Neural progenitor cell (in vitro differentiated cells): ENCODE data around the gene ANGEL1. TPM values are rescaled to one million over a fixed set of nuclear protein-coding genes. Genes with fewer than 3 reads are reported as not detected.

Experiments used
- DNase-seq: peaks from one replicate; pipeline ENCODE4 v3.0.0-alpha.2; 2016; ENCODE audit warnings: low spot score
- H2AFZ ChIP-seq: fragments of 200-600 bp; sonication (generic); replicated peaks from 2 replicates; pipeline ENCODE4 v1.6.1; 2016; ENCODE audit warnings: antibody characterized with exemption
- H3F3A ChIP-seq: fragments of 200-600 bp; sonication (generic); 2 replicates; pipeline ENCODE4 v1.6.1; 2016; ENCODE audit warnings: antibody characterized with exemption, low read depth
- H3K27ac ChIP-seq: fragments of 200-600 bp; sonication (generic); 2 replicates; pipeline ENCODE4 v1.5.1; 2016; ENCODE audit warnings: mild to moderate bottlenecking
- H3K27me3 ChIP-seq: fragments of 200-600 bp; sonication (generic); 2 replicates; pipeline ENCODE4 v1.6.1; 2016; ENCODE audit warnings: mild to moderate bottlenecking, moderate library complexity
- H3K36me3 ChIP-seq: fragments of 200-600 bp; sonication (generic); 2 replicates; pipeline ENCODE4 v1.5.1; 2016
- H3K4me1 ChIP-seq: fragments of 200-600 bp; sonication (generic); 2 replicates; pipeline ENCODE4 v1.6.1; 2016; ENCODE audit warnings: mixed run types
- H3K4me2 ChIP-seq: fragments of 200-600 bp; sonication (generic); 2 replicates; pipeline ENCODE4 v1.6.1; 2016
- H3K4me3 ChIP-seq: fragments of 200-600 bp; sonication (generic); 2 replicates; pipeline ENCODE4 v1.5.1; 2016
- H3K79me2 ChIP-seq: fragments of 200-600 bp; sonication (generic); 2 replicates; pipeline ENCODE4 v1.6.1; 2016; ENCODE audit warnings: low read depth
- H3K9ac ChIP-seq: fragments of 200-600 bp; sonication (generic); 2 replicates; pipeline ENCODE4 v1.6.1; 2016
- H3K9me3 ChIP-seq: fragments of 200-600 bp; sonication (generic); 2 replicates; pipeline ENCODE4 v1.5.1; 2016; ENCODE audit warnings: low read depth
- H4K20me1 ChIP-seq: fragments of 200-600 bp; sonication (generic); 2 replicates; pipeline ENCODE4 v1.6.1; 2016; ENCODE audit warnings: low read depth
- H3K27ac Mint-ChIP-seq: 3 replicates; pipeline ENCODE4 v1.8.0; 2021; ENCODE audit warnings: mixed read lengths
- H3K27me3 Mint-ChIP-seq: 2 replicates; pipeline ENCODE4 v1.8.0; 2022; ENCODE audit warnings: low read depth, mild to moderate bottlenecking, inconsistent platforms, moderate library complexity, mixed read lengths; ENCODE audit not compliant: insufficient read depth
- H3K36me3 Mint-ChIP-seq: 3 replicates; pipeline ENCODE4 v1.8.0; 2021; ENCODE audit warnings: mixed read lengths
- H3K4me1 Mint-ChIP-seq: 3 replicates; pipeline ENCODE4 v1.8.0; 2021; ENCODE audit warnings: mixed read lengths
- H3K4me3 Mint-ChIP-seq: 3 replicates; pipeline ENCODE4 v1.8.0; 2021; ENCODE audit warnings: mild to moderate bottlenecking, moderate library complexity, mixed read lengths
- H3K9me3 Mint-ChIP-seq: 3 replicates; pipeline ENCODE4 v1.8.0; 2020; ENCODE audit warnings: mixed read lengths
- EZH2 ChIP-seq: fragments of 200-600 bp; sonication (generic); IDR thresholded peaks from 2 replicates; pipeline ENCODE4 v1.6.1; 2017; ENCODE audit warnings: antibody characterized with exemption, mild to moderate bottlenecking, moderate library complexity
- EZH2phosphoT487 ChIP-seq: fragments of 200-600 bp; sonication (generic); IDR thresholded peaks from 2 replicates; pipeline ENCODE4 v1.6.1; 2017; ENCODE audit warnings: antibody characterized with exemption
- total RNA-seq: library from RNA; depleted of rRNA; stranded (reverse); fragments of >200 nt; gene quantifications from 2 replicates; pipeline ENCODE4 v1.2.3, GENCODE V29; 2015; ENCODE audit warnings: low replicate concordance
- TF ChIP-seq, protein P1 (sequence below): fragments of 200-600 bp; sonication (generic); IDR thresholded peaks from 2 replicates; pipeline ENCODE4 v1.5.1; 2017; ENCODE audit warnings: antibody characterized with exemption, mild to moderate bottlenecking

ANGEL1 gene
- total RNA-seq, 1 donor from 2014 or later, result 23.2 TPM

DNA sequence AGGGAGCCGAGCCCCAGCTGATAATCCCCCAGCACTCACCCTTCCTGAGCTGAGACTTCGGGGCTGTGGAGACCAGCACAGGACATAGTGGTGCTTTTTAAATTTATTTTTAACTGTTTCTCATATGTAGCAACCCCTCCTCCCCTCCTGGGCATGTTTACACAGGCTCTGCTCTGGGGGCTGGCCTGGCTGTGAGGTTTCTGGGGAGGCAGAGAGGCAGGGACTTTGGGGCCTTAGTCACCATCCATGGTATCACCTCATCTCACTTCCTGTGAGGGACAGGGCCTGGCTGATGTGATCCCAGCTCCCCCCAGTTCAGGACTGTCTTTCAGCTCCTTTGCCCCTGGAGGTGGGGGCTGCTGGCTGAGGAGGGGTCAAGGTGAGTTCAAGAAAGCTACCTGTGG is 31.0 kb downstream of the ANGEL1 start:
- Histone ChIP-seq H3K79me2 (no peaks in the 10 kb centered on the region), H3K36me3 (no peaks in the 10 kb centered on the region), H3K27ac (no peak overlapping the region), H3K27me3 (no peaks in the 10 kb centered on the region), H4K20me1 (peaks cover 5% of the 10 kb centered on the region), H3K4me1 (peaks cover 2% of the 10 kb centered on the region), H3K9me3 (no peaks in the 10 kb centered on the region), H3K4me2 (no peak overlapping the region), H3F3A (no peaks in the 10 kb centered on the region), H3K4me3 (no peak overlapping the region), H2AFZ (no peak overlapping the region), H3K9ac (no peak overlapping the region)
- Mint-ChIP-seq H3K36me3 (peaks cover 6% of the 10 kb centered on the region), H3K27ac (no peak overlapping the region), H3K9me3 (no peaks in the 10 kb centered on the region), H3K4me3 (no peak overlapping the region), H3K4me1 (peaks cover 5% of the 10 kb centered on the region), H3K27me3 (peaks cover 11% of the 10 kb centered on the region)
- TF ChIP-seq EZH2 (no peak), EZH2phosphoT487 (no peak)
- TF ChIP-seq, protein P1, sequence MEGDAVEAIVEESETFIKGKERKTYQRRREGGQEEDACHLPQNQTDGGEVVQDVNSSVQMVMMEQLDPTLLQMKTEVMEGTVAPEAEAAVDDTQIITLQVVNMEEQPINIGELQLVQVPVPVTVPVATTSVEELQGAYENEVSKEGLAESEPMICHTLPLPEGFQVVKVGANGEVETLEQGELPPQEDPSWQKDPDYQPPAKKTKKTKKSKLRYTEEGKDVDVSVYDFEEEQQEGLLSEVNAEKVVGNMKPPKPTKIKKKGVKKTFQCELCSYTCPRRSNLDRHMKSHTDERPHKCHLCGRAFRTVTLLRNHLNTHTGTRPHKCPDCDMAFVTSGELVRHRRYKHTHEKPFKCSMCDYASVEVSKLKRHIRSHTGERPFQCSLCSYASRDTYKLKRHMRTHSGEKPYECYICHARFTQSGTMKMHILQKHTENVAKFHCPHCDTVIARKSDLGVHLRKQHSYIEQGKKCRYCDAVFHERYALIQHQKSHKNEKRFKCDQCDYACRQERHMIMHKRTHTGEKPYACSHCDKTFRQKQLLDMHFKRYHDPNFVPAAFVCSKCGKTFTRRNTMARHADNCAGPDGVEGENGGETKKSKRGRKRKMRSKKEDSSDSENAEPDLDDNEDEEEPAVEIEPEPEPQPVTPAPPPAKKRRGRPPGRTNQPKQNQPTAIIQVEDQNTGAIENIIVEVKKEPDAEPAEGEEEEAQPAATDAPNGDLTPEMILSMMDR, result no peak
- no peak for DNase-seq

- no peak overlapping the region for H3K27ac Mint-ChIP-seq
- Histone ChIP-seq H2AFZ (no peak overlapping the region), H3K27me3 (no peaks in the 10 kb centered on the region), H4K20me1 (peaks cover 6% of the 10 kb centered on the region), H3K4me2 (no peak overlapping the region), H3K27ac (no peak overlapping the region), H3K4me3 (no peak overlapping the region), H3F3A (no peaks in the 10 kb centered on the region), H3K36me3 (no peaks in the 10 kb centered on the region), H3K9me3 (no peaks in the 10 kb centered on the region), H3K4me1 (peaks cover 4% of the 10 kb centered on the region), H3K79me2 (no peaks in the 10 kb centered on the region), H3K9ac (no peak overlapping the region)
- peaks cover 8% of the 10 kb centered on the region for H3K4me1 Mint-ChIP-seq
- H3K4me3 Mint-ChIP-seq, result no peak overlapping the region
- H3K27me3 Mint-ChIP-seq, result peaks cover 11% of the 10 kb centered on the region
- H3K36me3 Mint-ChIP-seq, result peaks cover 8% of the 10 kb centered on the region
- H3K9me3 Mint-ChIP-seq, result no peaks in the 10 kb centered on the region
- TF ChIP-seq, protein P1, result no peak
- TF ChIP-seq EZH2phosphoT487 (no peak), EZH2 (no peak)
- DNase-seq, result no peak
Observed at GRCh38 chr14:76780875-76781647, 31.6 kb downstream of the ANGEL1 start.

GRCh38 chr14:76780360-76780759 is 32.3 kb downstream of the ANGEL1 start:
- Histone ChIP-seq H4K20me1 (peaks cover 6% of the 10 kb centered on the region), H3K27ac (no peak overlapping the region), H3F3A (no peaks in the 10 kb centered on the region), H3K9ac (no peak overlapping the region), H3K9me3 (no peaks in the 10 kb centered on the region), H3K36me3 (no peaks in the 10 kb centered on the region), H3K79me2 (no peaks in the 10 kb centered on the region), H3K4me3 (no peak overlapping the region), H3K4me1 (peaks cover 4% of the 10 kb centered on the region), H3K4me2 (no peak overlapping the region), H2AFZ (no peak overlapping the region), H3K27me3 (no peaks in the 10 kb centered on the region)
- no peak for DNase-seq
- peak overlapping the region; percentile 75 for H3K27ac Mint-ChIP-seq
- peaks cover 8% of the 10 kb centered on the region for H3K4me1 Mint-ChIP-seq
- no peak overlapping the region for H3K4me3 Mint-ChIP-seq
- H3K27me3 Mint-ChIP-seq, result peaks cover 11% of the 10 kb centered on the region
- TF ChIP-seq EZH2, result no peak
- no peak for TF ChIP-seq EZH2phosphoT487
- TF ChIP-seq, protein P1, result no peak
- H3K9me3 Mint-ChIP-seq, result no peaks in the 10 kb centered on the region
- peaks cover 8% of the 10 kb centered on the region for H3K36me3 Mint-ChIP-seq
